GM18519 (cell line): ENCODE measurements around the gene ABCF1.

ENCODE experiments used
- ATAC-seq: cut with Tn5 transposase; IDR thresholded peaks from one replicate; pipeline ENCODE4 v1.9.1; 2021; ENCODE audit warnings: mild to moderate bottlenecking, moderate library complexity; ENCODE audit not compliant: unreplicated experiment, low FRiP score

Gene ABCF1

DNA sequence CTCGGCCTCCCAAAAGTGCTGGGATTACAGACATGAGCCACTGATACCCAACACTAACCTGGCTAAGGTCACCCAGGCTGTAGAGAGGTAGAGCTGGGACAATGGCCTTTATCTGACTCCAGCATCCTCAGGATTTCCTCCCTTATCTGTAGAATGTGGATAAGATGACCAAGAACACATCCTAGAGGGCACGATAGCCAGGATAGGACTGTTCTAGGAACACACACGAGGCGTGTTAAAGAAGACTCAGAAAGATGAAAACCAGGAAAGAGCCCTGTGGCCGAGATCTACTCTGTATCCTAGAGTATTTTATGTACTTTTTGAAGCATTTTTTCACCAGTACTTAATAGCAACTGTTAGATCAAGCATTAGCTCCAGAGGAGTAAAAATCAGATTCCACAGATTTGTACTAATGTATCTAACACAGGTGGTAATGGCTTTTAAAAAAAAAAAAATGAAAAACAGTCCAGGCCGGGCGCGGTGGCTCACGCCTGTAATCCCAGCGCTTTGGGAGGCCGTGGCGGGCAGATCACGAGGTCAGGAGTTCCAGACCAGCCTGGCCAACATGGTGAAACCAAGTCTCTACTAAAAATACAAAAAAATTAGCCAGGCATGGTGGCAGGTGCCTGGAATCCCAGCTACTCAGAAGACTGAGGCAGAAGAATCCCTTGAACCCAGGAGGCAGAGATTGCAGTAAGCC, 28.5 kb downstream of the ABCF1 start:
- ATAC-seq, result no peak

DNA sequence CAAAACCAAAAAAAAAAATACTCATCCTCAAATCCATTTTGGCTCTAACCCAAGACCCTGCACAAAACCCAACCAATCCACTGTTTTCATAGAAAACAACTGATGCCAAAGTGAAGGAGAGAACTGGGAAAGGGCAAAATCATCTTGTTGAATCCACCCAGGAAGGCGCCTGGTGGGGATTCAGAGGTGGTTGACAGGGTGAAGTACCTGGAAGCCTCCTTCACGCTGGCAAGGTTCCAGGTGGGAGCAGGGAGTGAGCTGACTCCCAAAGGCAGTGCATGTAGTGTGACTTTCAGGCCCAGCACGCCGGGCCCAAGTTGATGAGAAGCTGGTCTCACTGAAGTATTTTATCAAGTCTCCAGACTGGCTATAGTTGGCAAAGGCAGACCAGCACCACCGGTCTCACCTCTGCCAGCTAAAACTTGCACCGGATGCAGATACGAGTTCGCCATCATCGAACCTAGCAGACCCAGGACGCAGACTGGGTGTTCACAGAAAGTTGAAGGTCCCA, 29.3 kb downstream of the ABCF1 start:
- no peak for ATAC-seq

- ATAC-seq, result no peak
These were observed 30.2 kb downstream of the ABCF1 start for GRCh38 chr6:30601436-30601814.

DNA sequence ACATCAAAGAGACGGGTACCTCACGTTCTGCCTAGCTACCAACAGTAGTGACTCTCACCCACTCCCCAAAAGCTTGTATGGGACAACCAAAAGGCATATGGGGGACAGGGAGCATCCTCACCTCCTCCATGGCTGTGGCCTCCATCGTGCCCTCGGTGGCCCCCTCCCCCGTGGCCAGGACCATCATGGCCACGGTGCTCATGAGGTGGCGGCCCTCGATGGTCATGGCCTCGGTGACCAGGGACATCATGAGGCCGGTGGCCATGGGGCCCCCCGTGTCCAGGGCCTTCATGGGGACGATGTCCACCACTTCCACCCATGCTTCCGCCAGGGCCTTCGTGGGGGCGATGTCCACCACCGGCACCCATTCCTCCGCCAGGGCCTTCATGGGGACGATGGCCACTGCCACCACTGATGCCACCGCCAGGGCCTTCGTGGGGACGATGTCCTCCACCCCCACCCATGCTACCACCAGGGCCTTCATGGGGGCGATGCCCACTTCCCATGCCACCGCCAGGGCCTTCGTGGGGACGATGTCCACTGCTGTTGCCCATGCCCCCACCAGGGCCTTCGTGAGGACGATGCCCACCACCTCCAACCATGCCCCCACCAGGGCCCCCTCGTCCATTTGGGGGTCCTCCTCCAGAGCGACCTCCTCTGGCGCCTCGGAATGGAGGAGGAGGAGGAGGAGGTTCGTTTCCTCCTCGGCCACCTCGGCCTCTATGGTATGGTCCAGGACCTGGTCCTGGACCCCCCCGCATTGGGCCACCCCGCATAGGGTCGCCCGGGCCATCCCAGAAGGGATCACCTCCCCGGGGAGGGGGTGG, 30.8 kb downstream of the ABCF1 start:
- ATAC-seq, result no peak

- ATAC-seq, result no peak
These were observed 32.7 kb downstream of the ABCF1 start for GRCh38 chr6:30603961-30604360.

DNA sequence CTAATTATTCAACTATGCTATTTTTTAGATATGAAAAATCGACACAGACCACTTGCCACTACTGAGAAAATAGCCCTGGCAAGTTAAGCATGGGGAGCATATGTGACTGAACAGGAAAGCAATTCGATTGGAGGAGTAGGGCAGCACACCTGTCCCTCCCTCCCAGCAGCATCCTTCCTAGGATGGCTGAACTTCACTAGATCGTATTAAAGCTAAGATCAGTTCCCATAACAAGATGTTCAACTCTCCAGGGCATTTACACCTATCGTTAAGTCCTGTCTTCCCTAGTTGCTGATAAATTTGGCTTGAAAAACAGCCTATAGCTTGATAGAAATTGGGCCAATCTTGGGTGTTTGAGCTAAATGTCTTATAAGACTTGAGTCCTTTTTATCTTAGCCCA, 38.8 kb downstream of the ABCF1 start:
- no peak for ATAC-seq

DNA sequence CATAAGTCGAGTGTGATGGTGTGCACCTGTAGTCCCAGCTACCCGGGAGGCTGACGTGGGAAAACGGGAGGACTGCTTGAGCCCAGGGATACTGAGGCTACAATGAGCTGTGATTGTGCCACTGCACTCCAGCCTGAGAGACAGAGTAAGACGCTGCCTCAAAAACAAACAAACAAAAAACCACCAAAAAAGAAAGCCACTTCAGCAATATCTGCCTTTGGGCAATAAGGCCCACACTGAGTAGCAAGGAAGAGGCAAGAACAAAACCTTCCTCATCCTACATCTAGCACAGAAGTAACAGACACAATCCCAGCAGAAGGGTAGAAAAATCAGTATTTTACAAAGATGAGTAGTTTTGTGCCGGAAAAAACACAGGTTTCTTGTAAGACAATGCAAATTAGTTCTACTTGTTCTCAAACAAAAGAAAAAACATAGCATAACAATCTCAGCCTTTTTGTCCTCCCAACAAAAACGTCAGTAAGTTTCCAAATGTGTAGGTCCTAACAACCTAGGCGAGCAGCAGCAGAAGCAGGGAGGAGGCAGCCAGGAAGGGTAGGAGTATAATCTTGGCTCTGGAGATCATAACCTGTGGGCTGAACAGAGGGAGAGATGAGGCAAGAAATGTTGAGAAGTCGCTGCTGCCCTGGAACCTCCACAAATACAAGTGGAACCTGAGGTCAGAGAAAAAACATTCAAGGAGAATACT, 40.1 kb downstream of the ABCF1 start:
- ATAC-seq, result no peak

DNA sequence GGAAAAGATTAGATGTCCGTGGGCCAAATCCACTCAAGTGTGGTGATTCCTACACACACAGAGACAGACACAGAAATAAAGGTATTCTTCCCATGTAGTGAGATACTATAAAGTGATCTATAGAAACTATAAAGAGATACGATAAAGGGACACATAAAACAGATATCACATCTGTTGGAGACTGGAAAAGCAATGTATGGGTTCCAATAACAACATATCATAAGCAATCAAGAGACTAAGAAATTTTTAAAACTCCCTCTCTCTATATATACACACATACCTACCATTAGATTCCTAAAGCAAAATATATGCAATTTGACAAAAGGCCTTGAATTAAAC, 40.6 kb downstream of the ABCF1 start:
- ATAC-seq, result no peak

GRCh38 chr6:30612213-30612612, 41.0 kb downstream of the ABCF1 start:
- no peak for ATAC-seq

- no peak for ATAC-seq
These were observed 41.5 kb downstream of the ABCF1 start for GRCh38 chr6:30612687-30613248.

DNA sequence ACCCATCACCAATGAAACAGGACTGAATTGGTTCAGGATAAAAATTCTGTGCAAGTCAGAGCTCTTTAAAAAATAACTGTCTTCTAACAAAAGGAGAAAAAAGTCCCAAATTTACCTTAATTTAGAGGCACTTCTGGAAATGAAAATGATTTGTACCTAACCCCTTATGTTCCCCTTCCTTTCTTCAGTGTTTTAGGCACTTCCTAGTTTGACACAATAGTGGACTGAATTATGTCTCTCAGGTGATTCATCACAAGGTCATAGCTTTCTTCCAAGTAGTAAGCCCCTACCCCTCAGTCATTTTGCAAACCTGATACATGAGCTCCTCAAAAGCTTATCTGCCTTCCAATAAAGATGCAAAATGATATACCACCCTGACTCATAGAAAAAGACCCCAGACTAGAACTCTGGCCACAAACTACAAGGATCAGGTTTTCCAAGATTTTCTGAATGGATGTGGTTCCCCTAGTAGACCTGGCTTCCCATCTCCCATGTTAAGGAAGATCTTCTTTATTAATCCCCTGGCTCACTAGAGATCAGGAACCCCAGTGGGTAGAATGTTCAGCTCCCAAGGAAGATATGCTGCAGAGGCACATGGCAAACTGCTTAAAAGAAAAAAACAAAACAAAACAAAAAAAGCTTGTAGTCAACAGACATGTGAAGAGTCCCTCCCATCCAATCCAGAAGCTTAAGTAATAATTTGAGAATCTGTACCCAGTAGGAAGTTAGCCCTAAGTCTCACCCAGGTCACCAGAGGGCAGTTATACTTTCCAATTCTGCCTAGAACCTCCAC, 42.2 kb downstream of the ABCF1 start:
- ATAC-seq, result no peak

- ATAC-seq, result no peak
These were observed 43.0 kb downstream of the ABCF1 start for GRCh38 chr6:30614044-30614842.

GRCh38 chr6:30614843-30615218, 43.6 kb downstream of the ABCF1 start:
- ATAC-seq, result no peak

- ATAC-seq, result no peak
These were observed 44.1 kb downstream of the ABCF1 start for GRCh38 chr6:30615219-30615957.

- ATAC-seq, result no peak
These were observed 44.9 kb downstream of the ABCF1 start for GRCh38 chr6:30615958-30616810.

DNA sequence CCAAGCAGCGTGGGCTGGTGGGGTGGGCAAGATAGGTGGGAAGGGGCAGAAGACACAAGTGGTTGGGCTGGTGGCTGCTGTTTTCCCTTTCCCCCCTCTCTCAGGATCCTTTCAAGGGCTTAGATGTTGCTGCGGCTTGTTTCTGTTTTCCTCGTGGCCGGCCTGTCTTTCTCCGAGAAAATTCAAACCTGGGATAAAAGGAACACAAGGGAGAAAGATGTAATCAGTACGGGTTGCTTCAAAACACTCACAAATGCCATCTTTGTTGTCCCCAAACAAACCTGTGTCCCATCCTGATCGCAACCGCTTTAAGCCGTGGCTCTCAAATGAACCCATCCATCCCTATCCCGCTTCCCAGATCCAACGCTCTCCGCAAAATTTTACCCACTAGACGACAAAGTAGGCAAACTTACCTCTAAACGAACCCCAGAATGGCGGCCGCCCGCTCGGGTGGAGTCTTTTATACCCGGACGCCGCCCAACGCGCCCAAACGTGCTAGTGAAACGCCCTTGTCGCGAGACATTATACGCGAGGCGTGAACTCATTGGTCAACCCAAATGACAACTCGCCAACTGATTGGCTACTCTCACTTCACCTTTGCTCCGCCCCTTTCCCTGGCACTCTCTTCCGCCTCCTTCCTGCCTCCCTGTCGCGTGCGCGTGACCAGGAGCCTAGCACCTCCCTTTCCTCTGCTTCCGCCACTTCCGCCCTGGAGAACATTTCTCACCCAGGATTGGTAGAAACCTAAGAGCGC, 45.7 kb downstream of the ABCF1 start, which contains the start of gene PPP1R10:
PPP1R10 (minus strand) TSS at position 433 of the 754 bp plus-strand sequence. CDS start 7,299 bp downstream, outside the sequence.
- peak; percentile 56 for ATAC-seq
